ENCODE data around the gene IPCEF1. TPM values are rescaled to one million over a fixed set of nuclear protein-coding genes. Genes with fewer than 3 reads are reported as not detected.

Gene IPCEF1
- total and polyA plus RNA-seq, 2 donors (not counting 3 experiments of a cell fraction or from before 2014, with no cell fraction given) = 0.01 to 0.51 TPM

DNA sequence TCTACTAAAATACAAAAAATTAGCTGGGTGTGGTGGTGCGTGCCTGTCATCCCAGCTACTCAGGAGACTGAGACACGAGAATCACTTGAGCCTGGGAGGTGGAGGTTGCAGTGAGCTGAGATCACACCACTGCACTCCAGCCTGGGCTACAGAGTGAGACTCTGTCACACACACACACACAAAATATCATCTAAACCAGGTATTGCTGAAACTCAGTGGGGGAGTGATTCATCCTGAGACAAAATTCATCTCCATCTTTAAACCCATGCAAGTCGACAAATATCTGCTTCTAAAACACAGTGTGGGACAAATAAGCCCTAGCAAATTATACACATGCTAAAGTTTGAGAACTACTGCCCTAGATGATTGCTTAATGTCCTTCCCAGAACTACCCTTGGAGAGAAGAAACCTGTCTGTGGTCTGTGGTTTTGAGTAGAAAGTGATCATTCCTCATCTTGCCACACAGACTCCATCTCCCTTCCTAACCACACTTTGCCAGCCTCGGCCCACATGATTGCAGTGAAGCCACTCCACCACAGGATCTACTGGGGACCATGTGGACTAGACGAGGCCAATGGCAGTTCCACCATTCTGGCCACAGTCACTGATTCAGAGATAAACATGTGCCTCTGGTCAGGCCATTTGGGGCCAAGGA is 187.3 kb downstream of the IPCEF1 start:
- no peak overlapping the region for H3K9ac ChIP-seq (replicated peaks; ENCODE audit: extremely low read depth, insufficient read depth, low read length)
- H3K4me1 ChIP-seq (ENCODE audit: control insufficient read depth, extremely low read depth, insufficient read depth, low read length) = no peaks in the 10 kb centered on the region
- no peaks in the 10 kb centered on the region for H3K36me3 ChIP-seq (ENCODE audit: control insufficient read depth in 2 of 2, extremely low read depth in 1 of 2, insufficient read depth in 2 of 2, low read length in 2 of 2)
- ChIA-PET POLR2A (no interaction called here), CTCF (no interaction called here)
- no peaks in the 10 kb centered on the region for H3K79me2 ChIP-seq (ENCODE audit: control insufficient read depth, insufficient read depth, low read length)
- TF ChIP-seq, protein P1, sequence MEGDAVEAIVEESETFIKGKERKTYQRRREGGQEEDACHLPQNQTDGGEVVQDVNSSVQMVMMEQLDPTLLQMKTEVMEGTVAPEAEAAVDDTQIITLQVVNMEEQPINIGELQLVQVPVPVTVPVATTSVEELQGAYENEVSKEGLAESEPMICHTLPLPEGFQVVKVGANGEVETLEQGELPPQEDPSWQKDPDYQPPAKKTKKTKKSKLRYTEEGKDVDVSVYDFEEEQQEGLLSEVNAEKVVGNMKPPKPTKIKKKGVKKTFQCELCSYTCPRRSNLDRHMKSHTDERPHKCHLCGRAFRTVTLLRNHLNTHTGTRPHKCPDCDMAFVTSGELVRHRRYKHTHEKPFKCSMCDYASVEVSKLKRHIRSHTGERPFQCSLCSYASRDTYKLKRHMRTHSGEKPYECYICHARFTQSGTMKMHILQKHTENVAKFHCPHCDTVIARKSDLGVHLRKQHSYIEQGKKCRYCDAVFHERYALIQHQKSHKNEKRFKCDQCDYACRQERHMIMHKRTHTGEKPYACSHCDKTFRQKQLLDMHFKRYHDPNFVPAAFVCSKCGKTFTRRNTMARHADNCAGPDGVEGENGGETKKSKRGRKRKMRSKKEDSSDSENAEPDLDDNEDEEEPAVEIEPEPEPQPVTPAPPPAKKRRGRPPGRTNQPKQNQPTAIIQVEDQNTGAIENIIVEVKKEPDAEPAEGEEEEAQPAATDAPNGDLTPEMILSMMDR (IDR thresholded peaks at IDR 0.05; ENCODE audit: extremely low read depth in 1 of 2, insufficient read depth in 1 of 2, low read depth in 1 of 2, low read length in 2 of 2) = no peak
- TF ChIP-seq MYC (IDR thresholded peaks at IDR 0.05; ENCODE audit: low read depth, low read length) (no peak), POLR2AphosphoS5 (IDR thresholded peaks at IDR 0.05; ENCODE audit: insufficient read depth, low read depth, low read length) (no peak), FOS (IDR thresholded peaks at IDR 0.05; ENCODE audit: borderline replicate concordance, insufficient read depth, low read length) (no peak), POLR2A (IDR thresholded peaks at IDR 0.05; ENCODE audit: low read depth, low read length) (no peak), JUN (IDR thresholded peaks at IDR 0.05; ENCODE audit: borderline replicate concordance, insufficient read depth, insufficient read length, low read depth) (no peak), GATA2 (IDR thresholded peaks at IDR 0.05; ENCODE audit: insufficient read depth, insufficient read length, low read depth, low read length) (no peak), EZH2 (IDR thresholded peaks at IDR 0.05; ENCODE audit: borderline replicate concordance, low read depth, low read length, severe bottlenecking) (no peak)
- TF ChIP-seq, protein P2, sequence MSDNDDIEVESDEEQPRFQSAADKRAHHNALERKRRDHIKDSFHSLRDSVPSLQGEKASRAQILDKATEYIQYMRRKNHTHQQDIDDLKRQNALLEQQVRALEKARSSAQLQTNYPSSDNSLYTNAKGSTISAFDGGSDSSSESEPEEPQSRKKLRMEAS (IDR thresholded peaks at IDR 0.05; ENCODE audit: insufficient read depth, insufficient read length) = no peak
- H3K4me3 ChIP-seq (replicated peaks in 1 of 3; ENCODE audit: insufficient read depth in 1 of 3, low read depth in 1 of 3, low read length in 3 of 3) = no peak overlapping the region
- no peaks in the 10 kb centered on the region for H4K20me1 ChIP-seq (replicated peaks; ENCODE audit: control insufficient read depth, extremely low read depth, insufficient read depth, low read length)
- dilution Hi-C loops (cut with MboI; ENCODE audit: extremely low pct_ligation_motif_present, low sequenced_read_pairs) = no loop called here
- peaks cover 0 to 3% of the 10 kb centered on the region in 2 experiments for H3K27me3 ChIP-seq (ENCODE audit: control insufficient read depth in 2 of 2, insufficient read depth in 2 of 2, low read length in 2 of 2)
- no TSS peak for BruUV-seq (replicated peaks)
- no peak overlapping the region for H3K27ac ChIP-seq (ENCODE audit: insufficient read depth, low read depth, low read length)
- H2AFZ ChIP-seq (ENCODE audit: low read depth, low read length) = no peak overlapping the region
- intact Hi-C loops (cut with micrococcal nuclease) = no loop called here
- no peak overlapping the region for H3K4me2 ChIP-seq (ENCODE audit: insufficient read depth, low read length)
- H3K9me3 ChIP-seq (replicated peaks; ENCODE audit: control insufficient read depth, insufficient read depth, low read length) = no peaks in the 10 kb centered on the region
- H3K9me1 ChIP-seq (replicated peaks; ENCODE audit: control insufficient read depth, extremely low read depth, insufficient read depth, low read length) = no peaks in the 10 kb centered on the region
- DNase-seq (ENCODE audit: low read depth, low spot score) (no peak), FAIRE-seq (no peak)
